HFF-Myc (cell line): ENCODE measurements around the gene ANKUB1.
A peak's percentile ranks its signal among the peaks of the same experiment; 100 is the strongest.

Experiments used
- DNase-seq: peaks from one replicate; pipeline ENCODE4 v3.0.0-alpha.2; 2011; ENCODE audit warnings: low read depth; ENCODE audit errors: extremely low read depth
- H3K4me3 ChIP-seq: replicated peaks from 2 replicates; pipeline ENCODE4 v1.5.1; 2011; ENCODE audit warnings: low read depth, mild to moderate bottlenecking, control low read depth, low read length
- CTCF ChIP-seq: IDR thresholded peaks from 2 replicates; pipeline ENCODE4 v1.5.1; 2012; ENCODE audit warnings: mild to moderate bottlenecking, low read depth, low read length, control low read depth; ENCODE audit errors: missing control alignments

The ANKUB1 gene

GRCh38 chr3:149717391-149718056 is 74.8 kb downstream of the ANKUB1 start:
- DNase-seq = peak; percentile 56
- peak; percentile 68 for TF ChIP-seq CTCF
- H3K4me3 ChIP-seq = no peak overlapping the region

GRCh38 chr3:149716984-149717383 is 75.4 kb downstream of the ANKUB1 start:
- no peak for TF ChIP-seq CTCF
- no peak for DNase-seq
- no peak overlapping the region for H3K4me3 ChIP-seq

- no peak for DNase-seq
- TF ChIP-seq CTCF = no peak
- no peak overlapping the region for H3K4me3 ChIP-seq
Observed at GRCh38 chr3:149715247-149715646, 77.1 kb downstream of the ANKUB1 start.

GRCh38 chr3:149713730-149714654 is 78.4 kb downstream of the ANKUB1 start:
- no peak for TF ChIP-seq CTCF
- no peak for DNase-seq
- no peak overlapping the region for H3K4me3 ChIP-seq
